WTC11 (cell line): ENCODE measurements around the gene COG5. TPM values are rescaled to one million over a fixed set of nuclear protein-coding genes. Genes with fewer than 3 reads are reported as not detected.
A peak's percentile ranks its signal among the peaks of the same experiment; 100 is the strongest.

Experiments
- ATAC-seq: fragments of 200-7000 bp; cut with Tn5 transposase; 2 replicates; pipeline ENCODE4 v1.10.0; 2021; ENCODE audit warnings: mild to moderate bottlenecking, moderate library complexity
- CTCF ChIA-PET: fragments of 300-600 bp; sonication (Branson Sonifier 250); formaldehyde crosslinking; loops from one replicate; lab custom pipeline; 2021; ENCODE audit warnings: antibody characterized with exemption; lab: Charles Lee
- POLR2A ChIA-PET: fragments of 350-600 bp; sonication (Branson Sonifier 250); formaldehyde crosslinking; loops from one replicate; lab custom pipeline; 2021; ENCODE audit warnings: antibody characterized with exemption; lab: Charles Lee
- DNase-seq: peaks from one replicate; pipeline ENCODE4 v3.0.0; 2021; ENCODE audit warnings: low spot score
- H3K27ac Mint-ChIP-seq: 2 replicates; pipeline ENCODE4 v1.8.0; 2021; ENCODE audit warnings: mixed read lengths
- H3K27me3 Mint-ChIP-seq: 2 replicates; pipeline ENCODE4 v1.8.0; 2021; ENCODE audit warnings: low read depth, mild to moderate bottlenecking, moderate library complexity, mixed read lengths
- H3K36me3 Mint-ChIP-seq: 2 replicates; pipeline ENCODE4 v1.8.0; 2021; ENCODE audit warnings: mixed read lengths
- H3K4me1 Mint-ChIP-seq: 2 replicates; pipeline ENCODE4 v1.8.0; 2022; ENCODE audit warnings: mixed read lengths
- H3K4me3 Mint-ChIP-seq: 2 replicates; pipeline ENCODE4 v1.8.0; 2021; ENCODE audit warnings: mild to moderate bottlenecking, moderate library complexity, mixed read lengths
- H3K9me3 Mint-ChIP-seq: 2 replicates; pipeline ENCODE4 v1.8.0; 2021; ENCODE audit warnings: mixed read lengths
- CREM ChIP-seq: sonication (generic); formaldehyde crosslinking; IDR thresholded peaks from 2 replicates; pipeline ENCODE4 v1.8.1; 2022; ENCODE audit warnings: mild to moderate bottlenecking, missing genetic modification reagents, moderate library complexity
- ELF4 ChIP-seq: sonication (generic); formaldehyde crosslinking; IDR thresholded peaks from 2 replicates; pipeline ENCODE4 v1.8.1; 2022; ENCODE audit warnings: low read depth, mild to moderate bottlenecking, moderate library complexity, missing genetic modification reagents
- EMX1 ChIP-seq: fragments of 250-450 bp; sonication (Bioruptor Pico); IDR thresholded peaks from 2 replicates; pipeline ENCODE4 v1.8.0; 2021; ENCODE audit warnings: mild to moderate bottlenecking
- ETV6 ChIP-seq: sonication (generic); formaldehyde crosslinking; IDR thresholded peaks from 2 replicates; pipeline ENCODE4 v1.8.1; 2022; ENCODE audit warnings: mild to moderate bottlenecking, missing genetic modification reagents
- FOXK1 ChIP-seq: sonication (generic); formaldehyde crosslinking; IDR thresholded peaks from 2 replicates; pipeline ENCODE4 v1.8.0; 2022; ENCODE audit warnings: mild to moderate bottlenecking, moderate library complexity, missing genetic modification reagents
- GABPB1 ChIP-seq: sonication (generic); formaldehyde crosslinking; IDR thresholded peaks from 2 replicates; pipeline ENCODE4 v1.8.1; 2023; ENCODE audit warnings: mild to moderate bottlenecking, missing genetic modification reagents
- GTF2I ChIP-seq: fragments of 250-450 bp; sonication (Bioruptor Pico); conservative IDR thresholded peaks from 2 replicates; pipeline ENCODE4 v1.4.0; 2021; ENCODE audit warnings: mild to moderate bottlenecking
- IRF2 ChIP-seq: sonication (generic); formaldehyde crosslinking; IDR thresholded peaks from 2 replicates; pipeline ENCODE4 v1.8.0; 2022; ENCODE audit warnings: low read depth, missing genetic modification reagents, borderline replicate concordance
- JUN ChIP-seq: sonication (generic); formaldehyde crosslinking; IDR thresholded peaks from 2 replicates; pipeline ENCODE4 v1.8.0; 2023; ENCODE audit warnings: mild to moderate bottlenecking, missing genetic modification reagents
- KAT7 ChIP-seq: sonication (generic); formaldehyde crosslinking; IDR thresholded peaks from 2 replicates; pipeline ENCODE4 v1.8.1; 2023; ENCODE audit warnings: missing genetic modification reagents, mild to moderate bottlenecking, borderline replicate concordance
- NFYB ChIP-seq: sonication (generic); formaldehyde crosslinking; conservative IDR thresholded peaks from 2 replicates; pipeline ENCODE4 v1.8.0; 2022; ENCODE audit warnings: low read depth, missing genetic modification reagents
- OVOL2 ChIP-seq: fragments of 250-450 bp; sonication (Bioruptor Pico); IDR thresholded peaks from 2 replicates; pipeline ENCODE4 v1.9.0; 2021; ENCODE audit warnings: mild to moderate bottlenecking, borderline replicate concordance
- TCF7 ChIP-seq: sonication (generic); formaldehyde crosslinking; IDR thresholded peaks from 2 replicates; pipeline ENCODE4 v1.8.0; 2022; ENCODE audit warnings: mild to moderate bottlenecking, low read depth, missing genetic modification reagents, moderate library complexity
- TEAD1 ChIP-seq: sonication (generic); formaldehyde crosslinking; IDR thresholded peaks from 2 replicates; pipeline ENCODE4 v1.8.0; 2022; ENCODE audit warnings: mild to moderate bottlenecking, missing genetic modification reagents
- TEAD4 ChIP-seq: sonication (generic); formaldehyde crosslinking; IDR thresholded peaks from 2 replicates; pipeline ENCODE4 v1.8.0; 2022; ENCODE audit warnings: mild to moderate bottlenecking, missing genetic modification reagents
- ZNF138 ChIP-seq: sonication (generic); formaldehyde crosslinking; conservative IDR thresholded peaks from 2 replicates; pipeline ENCODE4 v1.8.1; 2022; ENCODE audit warnings: mild to moderate bottlenecking, moderate library complexity, missing genetic modification reagents
- ZNF317 ChIP-seq: sonication (generic); formaldehyde crosslinking; IDR thresholded peaks from 2 replicates; pipeline ENCODE4 v1.8.1; 2023; ENCODE audit warnings: low read depth, mild to moderate bottlenecking, moderate library complexity, missing genetic modification reagents, borderline replicate concordance
- ZNF396 ChIP-seq: fragments of 250-450 bp; sonication (Bioruptor Pico); IDR thresholded peaks from 2 replicates; pipeline ENCODE4 v1.8.0; 2021; ENCODE audit warnings: mild to moderate bottlenecking, moderate library complexity, borderline replicate concordance
- total RNA-seq: library from RNA; stranded (reverse); gene quantifications from 3 replicates; pipeline ENCODE4 v1.2.3, GENCODE V29; 2021
- TF ChIP-seq, protein P1 (sequence below): sonication (generic); formaldehyde crosslinking; IDR thresholded peaks from 2 replicates; pipeline ENCODE4 v1.8.1; 2023; ENCODE audit warnings: mild to moderate bottlenecking, moderate library complexity, missing genetic modification reagents
- TF ChIP-seq, protein P2 (sequence below): sonication (generic); formaldehyde crosslinking; IDR thresholded peaks from 2 replicates; pipeline ENCODE4 v1.8.1; 2022; ENCODE audit warnings: mild to moderate bottlenecking, missing genetic modification reagents, moderate library complexity, borderline replicate concordance
- TF ChIP-seq, protein P3 (sequence below): fragments of 250-450 bp; sonication (Bioruptor Pico); conservative IDR thresholded peaks from 2 replicates; pipeline ENCODE4 v1.9.0; 2021; ENCODE audit warnings: mild to moderate bottlenecking
- TF ChIP-seq, protein P4 (sequence below): sonication (generic); formaldehyde crosslinking; IDR thresholded peaks from 2 replicates; pipeline ENCODE4 v1.8.0; 2022; ENCODE audit warnings: mild to moderate bottlenecking, missing genetic modification reagents
- TF ChIP-seq, protein P5 (sequence below): fragments of 250-450 bp; sonication (Bioruptor Pico); IDR thresholded peaks from 2 replicates; pipeline ENCODE4 v1.9.0; 2021; ENCODE audit warnings: mild to moderate bottlenecking
- TF ChIP-seq, protein P6 (sequence below): sonication (generic); formaldehyde crosslinking; conservative IDR thresholded peaks from 2 replicates; pipeline ENCODE4 v1.8.1; 2022; ENCODE audit warnings: mild to moderate bottlenecking, missing genetic modification reagents

The COG5 gene
- total RNA-seq, 1 experiment from 2014 or later = 23.8 TPM

DNA sequence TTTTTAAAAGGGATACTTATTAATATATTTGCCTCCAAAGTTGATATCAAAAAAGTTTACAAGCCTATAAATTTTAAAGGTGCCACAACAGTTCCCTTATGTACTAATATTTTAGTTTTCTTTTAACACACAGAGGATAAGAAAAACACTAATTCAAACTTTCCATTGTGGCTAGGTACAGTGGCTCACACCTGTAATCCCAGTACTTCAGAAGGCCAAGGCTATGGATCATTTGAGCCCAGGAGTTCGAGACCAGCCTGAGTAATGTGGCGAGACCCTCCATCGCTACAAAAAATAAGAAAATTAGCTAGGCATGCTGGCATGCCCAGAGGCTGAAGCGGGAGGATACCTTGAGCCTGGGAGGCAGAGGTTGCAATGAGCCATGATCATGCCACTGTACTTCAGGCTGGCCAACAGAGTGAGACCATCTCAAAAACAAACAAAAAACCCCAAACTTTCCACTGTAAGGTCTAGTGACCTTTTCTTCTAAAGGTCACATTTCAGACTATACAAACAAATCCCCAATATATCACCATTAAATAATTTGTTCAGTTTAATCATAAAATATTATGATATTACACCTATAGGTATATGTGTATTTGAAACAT is 287.4 kb downstream of the COG5 start (continued):
- TF ChIP-seq TCF7 (no peak), ETV6 (CRISPR knock-in tag) (no peak), TEAD1 (no peak), JUN (CRISPR knock-in tag) (no peak), CREM (CRISPR knock-in tag) (no peak)

DNA sequence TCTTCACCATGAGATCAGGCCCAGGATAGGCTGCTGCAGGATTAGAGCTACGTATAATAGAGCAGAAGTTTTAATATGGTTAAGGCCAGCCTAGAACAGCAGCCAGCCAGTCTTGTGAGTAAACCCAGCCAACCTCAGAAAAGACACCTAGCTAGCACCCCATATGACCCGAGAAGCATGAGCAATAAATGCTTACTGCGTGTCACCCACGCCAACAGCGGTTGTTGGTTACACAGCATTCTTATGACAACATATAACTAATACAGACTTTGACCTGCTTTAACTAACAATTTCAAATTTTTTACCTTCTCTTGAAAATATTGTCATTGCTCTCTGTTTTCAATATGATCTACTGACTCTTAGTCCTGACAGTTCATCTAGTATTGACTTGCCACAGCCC is 289.2 kb downstream of the COG5 start:
- no peaks in the 10 kb centered on the region for H3K9me3 Mint-ChIP-seq
- no peak for ATAC-seq
- peaks cover 8% of the 10 kb centered on the region; the same call in 1 of the 2 replicates for H3K36me3 Mint-ChIP-seq
- no peaks in the 10 kb centered on the region for H3K4me1 Mint-ChIP-seq
- CTCF ChIA-PET = no interaction called here
- no peaks in the 10 kb centered on the region for H3K27me3 Mint-ChIP-seq
- no peak overlapping the region for H3K4me3 Mint-ChIP-seq
- DNase-seq = no peak
- TF ChIP-seq FOXK1 (CRISPR knock-in tag) (no peak), ELF4 (no peak), TEAD1 (no peak), GTF2I (CRISPR knock-in tag) (no peak), JUN (CRISPR knock-in tag) (no peak), IRF2 (CRISPR knock-in tag) (no peak), KAT7 (CRISPR knock-in tag) (no peak), ZNF138 (CRISPR knock-in tag) (no peak), ZNF396 (no peak)
- TF ChIP-seq, protein P1, sequence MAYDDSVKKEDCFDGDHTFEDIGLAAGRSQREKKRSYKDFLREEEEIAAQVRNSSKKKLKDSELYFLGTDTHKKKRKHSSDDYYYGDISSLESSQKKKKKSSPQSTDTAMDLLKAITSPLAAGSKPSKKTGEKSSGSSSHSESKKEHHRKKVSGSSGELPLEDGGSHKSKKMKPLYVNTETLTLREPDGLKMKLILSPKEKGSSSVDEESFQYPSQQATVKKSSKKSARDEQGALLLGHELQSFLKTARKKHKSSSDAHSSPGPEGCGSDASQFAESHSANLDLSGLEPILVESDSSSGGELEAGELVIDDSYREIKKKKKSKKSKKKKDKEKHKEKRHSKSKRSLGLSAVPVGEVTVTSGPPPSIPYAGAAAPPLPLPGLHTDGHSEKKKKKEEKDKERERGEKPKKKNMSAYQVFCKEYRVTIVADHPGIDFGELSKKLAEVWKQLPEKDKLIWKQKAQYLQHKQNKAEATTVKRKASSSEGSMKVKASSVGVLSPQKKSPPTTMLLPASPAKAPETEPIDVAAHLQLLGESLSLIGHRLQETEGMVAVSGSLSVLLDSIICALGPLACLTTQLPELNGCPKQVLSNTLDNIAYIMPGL (CRISPR knock-in tag) = no peak
- TF ChIP-seq, protein P2, sequence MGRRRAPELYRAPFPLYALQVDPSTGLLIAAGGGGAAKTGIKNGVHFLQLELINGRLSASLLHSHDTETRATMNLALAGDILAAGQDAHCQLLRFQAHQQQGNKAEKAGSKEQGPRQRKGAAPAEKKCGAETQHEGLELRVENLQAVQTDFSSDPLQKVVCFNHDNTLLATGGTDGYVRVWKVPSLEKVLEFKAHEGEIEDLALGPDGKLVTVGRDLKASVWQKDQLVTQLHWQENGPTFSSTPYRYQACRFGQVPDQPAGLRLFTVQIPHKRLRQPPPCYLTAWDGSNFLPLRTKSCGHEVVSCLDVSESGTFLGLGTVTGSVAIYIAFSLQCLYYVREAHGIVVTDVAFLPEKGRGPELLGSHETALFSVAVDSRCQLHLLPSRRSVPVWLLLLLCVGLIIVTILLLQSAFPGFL = no peak
- TF ChIP-seq, all 79 proteins: peak for 0
- POLR2A ChIA-PET = no interaction called here
- peak overlapping the region; percentile 9; the same call in 1 of the 2 replicates for H3K27ac Mint-ChIP-seq

DNA sequence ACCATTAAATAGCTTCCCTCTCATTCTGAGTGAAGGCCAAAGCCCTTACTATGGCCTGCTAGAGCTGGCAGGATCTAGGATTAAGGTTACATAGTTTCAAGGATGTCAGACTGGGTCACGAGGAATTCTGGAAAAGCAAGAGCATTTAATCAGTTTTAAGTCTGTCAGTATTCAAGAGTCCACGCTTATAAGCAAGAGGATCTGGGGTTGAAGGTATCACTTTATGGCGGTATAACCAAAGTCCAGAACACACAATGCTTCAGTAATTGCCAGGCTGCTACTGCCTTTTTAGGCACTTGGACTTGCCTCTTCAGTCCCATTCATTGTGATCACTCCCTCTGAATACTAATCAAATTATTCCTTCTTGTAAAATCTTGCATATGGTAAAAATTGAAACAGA is 293.9 kb downstream of the COG5 start:
- H3K27ac Mint-ChIP-seq = no peak overlapping the region
- H3K27me3 Mint-ChIP-seq = no peaks in the 10 kb centered on the region
- no peak for DNase-seq
- peaks cover 10% of the 10 kb centered on the region; the same call in 1 of the 2 replicates for H3K36me3 Mint-ChIP-seq
- H3K4me1 Mint-ChIP-seq = no peaks in the 10 kb centered on the region
- POLR2A ChIA-PET = no interaction called here
- no peak overlapping the region for H3K4me3 Mint-ChIP-seq
- no peak for ATAC-seq
- CTCF ChIA-PET = no interaction called here
- H3K9me3 Mint-ChIP-seq = no peaks in the 10 kb centered on the region
- TF ChIP-seq GABPB1 (CRISPR knock-in tag) (no peak), GTF2I (CRISPR knock-in tag) (no peak), TEAD4 (CRISPR knock-in tag) (no peak), EMX1 (CRISPR knock-in tag) (no peak), ELF4 (no peak), ZNF317 (no peak), ZNF396 (no peak), NFYB (CRISPR knock-in tag) (no peak), OVOL2 (CRISPR knock-in tag) (no peak), CREM (CRISPR knock-in tag) (no peak)
- TF ChIP-seq, protein P3, sequence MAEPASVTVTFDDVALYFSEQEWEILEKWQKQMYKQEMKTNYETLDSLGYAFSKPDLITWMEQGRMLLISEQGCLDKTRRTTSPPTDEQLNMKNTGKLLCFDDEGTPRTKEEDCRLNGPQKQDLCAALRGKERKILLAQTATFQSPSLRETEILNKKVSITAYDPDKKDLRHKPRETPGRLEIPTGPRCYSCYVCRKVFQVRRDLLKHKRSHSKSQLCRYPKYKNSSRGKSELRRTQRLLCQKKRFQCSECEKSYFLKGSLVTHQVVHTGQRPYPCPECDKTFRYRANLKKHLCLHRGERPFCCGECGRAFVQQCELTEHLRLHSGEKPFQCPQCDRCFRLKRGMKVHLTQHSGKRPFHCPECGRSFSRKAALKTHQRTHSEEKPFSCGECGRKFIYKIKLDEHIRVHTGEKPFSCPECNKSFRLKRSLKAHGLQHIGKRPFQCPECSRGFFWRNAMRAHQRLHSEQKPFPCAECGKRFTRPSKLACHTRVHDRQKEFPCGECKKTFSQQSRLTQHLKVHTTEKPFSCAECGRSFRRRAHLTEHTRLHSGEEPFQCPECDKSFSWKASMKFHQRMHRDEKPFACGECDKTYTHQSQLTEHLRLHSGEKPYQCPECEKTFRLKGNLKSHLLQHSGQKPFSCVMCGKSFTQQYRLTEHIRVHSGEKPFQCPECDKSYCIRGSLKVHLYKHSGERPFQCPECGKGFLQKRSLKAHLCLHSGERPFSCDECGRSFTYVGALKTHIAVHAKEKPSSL (CRISPR knock-in tag) = no peak
- TF ChIP-seq, protein P4, sequence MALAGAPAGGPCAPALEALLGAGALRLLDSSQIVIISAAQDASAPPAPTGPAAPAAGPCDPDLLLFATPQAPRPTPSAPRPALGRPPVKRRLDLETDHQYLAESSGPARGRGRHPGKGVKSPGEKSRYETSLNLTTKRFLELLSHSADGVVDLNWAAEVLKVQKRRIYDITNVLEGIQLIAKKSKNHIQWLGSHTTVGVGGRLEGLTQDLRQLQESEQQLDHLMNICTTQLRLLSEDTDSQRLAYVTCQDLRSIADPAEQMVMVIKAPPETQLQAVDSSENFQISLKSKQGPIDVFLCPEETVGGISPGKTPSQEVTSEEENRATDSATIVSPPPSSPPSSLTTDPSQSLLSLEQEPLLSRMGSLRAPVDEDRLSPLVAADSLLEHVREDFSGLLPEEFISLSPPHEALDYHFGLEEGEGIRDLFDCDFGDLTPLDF (CRISPR knock-in tag) = no peak
- TF ChIP-seq, protein P5, sequence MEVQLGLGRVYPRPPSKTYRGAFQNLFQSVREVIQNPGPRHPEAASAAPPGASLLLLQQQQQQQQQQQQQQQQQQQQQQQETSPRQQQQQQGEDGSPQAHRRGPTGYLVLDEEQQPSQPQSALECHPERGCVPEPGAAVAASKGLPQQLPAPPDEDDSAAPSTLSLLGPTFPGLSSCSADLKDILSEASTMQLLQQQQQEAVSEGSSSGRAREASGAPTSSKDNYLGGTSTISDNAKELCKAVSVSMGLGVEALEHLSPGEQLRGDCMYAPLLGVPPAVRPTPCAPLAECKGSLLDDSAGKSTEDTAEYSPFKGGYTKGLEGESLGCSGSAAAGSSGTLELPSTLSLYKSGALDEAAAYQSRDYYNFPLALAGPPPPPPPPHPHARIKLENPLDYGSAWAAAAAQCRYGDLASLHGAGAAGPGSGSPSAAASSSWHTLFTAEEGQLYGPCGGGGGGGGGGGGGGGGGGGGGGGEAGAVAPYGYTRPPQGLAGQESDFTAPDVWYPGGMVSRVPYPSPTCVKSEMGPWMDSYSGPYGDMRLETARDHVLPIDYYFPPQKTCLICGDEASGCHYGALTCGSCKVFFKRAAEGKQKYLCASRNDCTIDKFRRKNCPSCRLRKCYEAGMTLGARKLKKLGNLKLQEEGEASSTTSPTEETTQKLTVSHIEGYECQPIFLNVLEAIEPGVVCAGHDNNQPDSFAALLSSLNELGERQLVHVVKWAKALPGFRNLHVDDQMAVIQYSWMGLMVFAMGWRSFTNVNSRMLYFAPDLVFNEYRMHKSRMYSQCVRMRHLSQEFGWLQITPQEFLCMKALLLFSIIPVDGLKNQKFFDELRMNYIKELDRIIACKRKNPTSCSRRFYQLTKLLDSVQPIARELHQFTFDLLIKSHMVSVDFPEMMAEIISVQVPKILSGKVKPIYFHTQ (CRISPR knock-in tag) = no peak
- TF ChIP-seq, protein P6, sequence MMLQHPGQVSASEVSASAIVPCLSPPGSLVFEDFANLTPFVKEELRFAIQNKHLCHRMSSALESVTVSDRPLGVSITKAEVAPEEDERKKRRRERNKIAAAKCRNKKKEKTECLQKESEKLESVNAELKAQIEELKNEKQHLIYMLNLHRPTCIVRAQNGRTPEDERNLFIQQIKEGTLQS (CRISPR knock-in tag) = no peak
